ENCODE data around the gene ZNF580. TPM values are rescaled to one million over a fixed set of nuclear protein-coding genes. Genes with fewer than 3 reads are reported as not detected.
A peak's percentile ranks its signal among the peaks of the same experiment; 100 is the strongest.

ZNF580 gene
- total and polyA plus RNA-seq, 9 of the 15 experiments (the other 6 are each of a cell fraction or from before 2014, with no cell fraction given), result 2.3 to 47.4 (median 6.0) TPM

- TF ChIP-seq GTF3C2 (IDR thresholded peaks at IDR 0.05; ENCODE audit: borderline replicate concordance, extremely low read depth, insufficient read length) (no peak), POLR2G (IDR thresholded peaks at IDR 0.05; ENCODE audit: low read depth, low read length) (peak; percentile 88), RCOR1 (IDR thresholded peaks at IDR 0.05; ENCODE audit: borderline replicate concordance in 1 of 2, low read depth in 2 of 2, low read length in 2 of 2) (no peak), MCM7 (IDR thresholded peaks at IDR 0.05) (no peak), MCM3 (IDR thresholded peaks at IDR 0.05) (no peak), ZNF184 (CRISPR knock-in tag; IDR thresholded peaks at IDR 0.05) (no peak), MIER1 (IDR thresholded peaks at IDR 0.05; ENCODE audit: low read depth) (no peak), EP400 (IDR thresholded peaks at IDR 0.05) (peak; percentile 33; the same call in 1 of the 2 replicates), DACH1 (IDR thresholded peaks at IDR 0.05; ENCODE audit: partially characterized antibody) (no peak), CREB1 (IDR thresholded peaks at IDR 0.05) (no peak), CREB1 (CRISPR knock-in tag; IDR thresholded peaks at IDR 0.05) (peak; percentile 46; the same call in 1 of the 2 replicates), RFX5 (IDR thresholded peaks at IDR 0.05; ENCODE audit: low read depth, low read length) (no peak), SIRT6 (IDR thresholded peaks at IDR 0.05; ENCODE audit: low read depth, low read length) (no peak), RBM17 (IDR thresholded peaks at IDR 0.05; ENCODE audit: borderline replicate concordance, low read depth, low read length) (no peak), SP1 (CRISPR knock-in tag; IDR thresholded peaks at IDR 0.05) (peak; percentile 94), SETDB1 (IDR thresholded peaks at IDR 0.05; ENCODE audit: low read length) (no peak), SAFB (IDR thresholded peaks at IDR 0.05; ENCODE audit: borderline replicate concordance, low read depth, low read length) (no peak), MNT (conservative IDR thresholded peaks at IDR 0.05) (peak; percentile 64 to 86), SNRNP70 (optimal IDR thresholded peaks at IDR 0.05; ENCODE audit: low read depth, low read length) (no peak), ATF2 (CRISPR knock-in tag; IDR thresholded peaks at IDR 0.05) (no peak), ZNF561 (CRISPR knock-in tag; conservative IDR thresholded peaks at IDR 0.05) (no peak), TEAD1 (CRISPR knock-in tag; IDR thresholded peaks at IDR 0.05) (0 out of 4 replicates have a peak, but pooled peaks of 1 of the 2 experiments have one; percentile 44), RBM15 (IDR thresholded peaks at IDR 0.05; ENCODE audit: insufficient read depth, low read length) (no peak), CBX1 (IDR thresholded peaks at IDR 0.05; ENCODE audit: low read depth) (no peak)
These were observed 16.4 kb upstream of the ZNF580 start, which contains the start of gene ZNF784 (continued) for GRCh38 chr19:55624109-55625003.
